Stimulated activated CD8-positive, alpha-beta memory T cell treated with anti-CD3 and anti-CD28 coated beads, Interleukin-2, amount 100 ng/mL, for 48 hours (primary cell): ENCODE measurements around the gene ESRP2.

Source experiments
- DNase-seq, 2 donors: peaks; one replicate each; pipeline ENCODE4 v3.0.0-alpha.2; 2020; ENCODE audit warnings: low read depth in 2 of 2

The ESRP2 gene

DNA sequence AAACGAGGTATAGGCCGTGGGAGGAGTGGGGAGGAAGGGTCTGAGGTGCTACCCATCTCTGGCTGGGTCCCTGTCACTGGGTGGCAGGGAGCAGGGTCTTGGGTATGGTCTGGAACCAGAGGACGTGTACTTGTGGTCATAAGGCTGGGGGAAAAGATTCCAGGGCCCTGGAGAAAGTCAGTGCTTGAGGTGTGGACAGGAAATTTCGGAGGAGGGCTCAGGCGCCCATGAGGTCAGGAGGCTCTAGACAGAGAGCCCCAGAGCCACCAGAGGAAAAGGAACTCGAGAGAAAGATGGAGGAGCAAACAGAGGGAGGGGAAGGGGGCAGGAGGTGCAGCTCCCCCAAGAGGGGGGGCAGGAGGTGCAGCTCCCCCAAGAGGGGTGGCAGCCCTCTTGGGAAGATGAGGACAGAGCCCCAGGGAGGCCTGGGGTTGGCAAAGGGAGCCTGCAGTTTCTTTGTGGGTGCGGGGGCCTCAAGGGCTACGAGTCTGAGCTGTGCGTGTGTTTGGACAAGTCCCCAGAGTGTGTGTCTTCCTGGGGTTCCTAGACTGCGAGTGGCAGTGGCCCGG, 27.7 kb upstream of the ESRP2 start:
- DNase-seq, result no peak

GRCh38 chr16:68259007-68259825, 23.3 kb upstream of the ESRP2 start:
- DNase-seq, result no peak

GRCh38 chr16:68257906-68258800, 22.2 kb upstream of the ESRP2 start:
- DNase-seq, result no peak

- DNase-seq, result no peak
Observed at GRCh38 chr16:68257251-68257905, 21.5 kb upstream of the ESRP2 start.

DNA sequence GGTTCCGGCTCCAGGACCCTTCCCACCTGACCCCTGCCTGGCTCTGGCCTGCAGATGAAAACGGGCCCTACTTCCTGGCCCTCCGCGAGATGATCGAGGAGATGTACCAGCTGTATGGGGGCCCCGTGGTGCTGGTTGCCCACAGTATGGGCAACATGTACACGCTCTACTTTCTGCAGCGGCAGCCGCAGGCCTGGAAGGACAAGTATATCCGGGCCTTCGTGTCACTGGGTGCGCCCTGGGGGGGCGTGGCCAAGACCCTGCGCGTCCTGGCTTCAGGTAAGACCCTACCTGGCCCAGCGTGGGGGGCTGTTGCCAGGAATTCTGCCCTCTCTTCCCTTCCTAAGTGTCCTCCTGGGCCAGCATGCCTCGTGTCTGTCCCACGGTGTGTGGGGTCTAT, 19.8 kb upstream of the ESRP2 start:
- DNase-seq, result no peak

GRCh38 chr16:68253721-68254120, 17.8 kb upstream of the ESRP2 start:
- no peak for DNase-seq

- no peak for DNase-seq
Observed at GRCh38 chr16:68252383-68252782, 16.5 kb upstream of the ESRP2 start.

DNA sequence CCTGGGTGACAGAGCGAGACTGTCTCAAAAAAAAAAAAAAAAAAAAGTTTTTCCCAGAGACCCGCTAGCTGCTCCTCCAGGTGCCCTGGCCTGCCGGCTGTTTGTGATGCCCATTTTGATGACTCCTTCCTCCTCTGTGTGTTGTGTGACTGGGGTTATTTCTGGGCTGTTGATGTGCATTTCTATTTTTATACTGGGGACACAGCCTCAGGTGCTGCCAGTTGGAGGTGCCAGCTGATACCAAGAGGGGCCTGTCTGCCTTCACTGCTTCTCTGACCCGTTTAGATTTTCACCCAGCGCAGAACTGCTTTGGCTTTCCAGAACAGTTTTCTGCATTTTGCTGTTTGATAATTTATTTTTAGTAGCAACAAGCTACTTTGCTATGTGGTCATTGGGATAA, 15.9 kb upstream of the ESRP2 start:
- no peak for DNase-seq

DNA sequence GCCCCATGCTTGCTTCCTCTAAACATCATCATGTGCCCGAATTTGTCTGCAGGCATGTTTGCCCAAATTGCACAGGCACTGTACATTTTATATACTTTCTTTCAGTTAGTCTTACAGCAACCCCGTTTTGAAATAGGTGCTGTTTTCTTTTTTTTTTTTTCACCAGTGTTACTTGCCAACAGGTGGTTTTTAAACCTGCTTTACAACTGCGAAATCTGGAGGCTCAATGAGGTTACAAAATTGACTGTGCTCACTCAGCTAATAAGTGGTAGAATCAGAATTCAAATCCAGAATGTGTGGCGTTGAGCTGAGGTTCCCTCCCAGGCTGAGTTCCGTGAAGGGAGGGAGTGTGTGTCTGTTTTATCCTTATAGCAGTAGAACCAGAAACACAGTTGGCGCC, 15.0 kb upstream of the ESRP2 start:
- DNase-seq, result no peak

DNA sequence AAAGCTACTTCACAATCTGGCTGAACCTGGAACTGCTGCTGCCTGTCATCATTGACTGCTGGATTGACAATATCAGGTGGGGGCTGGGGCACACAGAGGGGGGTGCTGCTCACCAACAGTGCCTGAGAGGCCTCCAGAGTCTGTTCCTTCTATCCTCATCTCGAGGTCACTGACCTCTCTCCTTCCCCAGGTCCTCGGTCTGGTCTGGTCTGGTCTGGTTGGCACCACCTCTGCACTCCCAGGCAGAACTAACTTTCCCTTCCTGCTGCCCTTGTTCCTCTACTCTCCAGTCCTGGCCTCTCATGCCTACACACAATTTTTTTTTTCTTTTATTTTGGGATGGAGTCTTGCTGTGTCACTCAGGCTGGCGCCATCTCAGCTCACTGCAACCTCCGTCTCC, 13.4 kb upstream of the ESRP2 start:
- no peak for DNase-seq

- no peak for DNase-seq
Observed at GRCh38 chr16:68247932-68248331, 12.0 kb upstream of the ESRP2 start.

DNA sequence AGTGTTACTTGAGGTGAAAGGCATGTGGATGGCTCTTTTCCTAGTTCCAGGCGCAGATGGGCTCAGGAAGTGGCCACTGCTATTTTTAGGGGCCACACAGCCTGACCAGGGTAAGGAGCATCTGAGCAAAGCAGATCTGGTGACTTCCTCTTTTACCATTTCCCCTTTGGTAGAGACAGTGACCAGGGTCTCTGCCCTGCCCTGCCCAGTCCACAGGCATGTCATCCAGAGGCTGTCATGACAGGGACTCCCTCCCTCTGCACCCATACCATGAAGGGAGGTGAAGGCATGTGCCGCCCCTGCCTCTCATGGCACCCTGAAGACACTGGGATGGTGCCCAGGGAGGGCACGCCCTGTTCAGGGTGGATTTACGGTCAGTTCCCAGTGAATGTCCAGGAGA, 11.5 kb upstream of the ESRP2 start:
- DNase-seq, result no peak

DNA sequence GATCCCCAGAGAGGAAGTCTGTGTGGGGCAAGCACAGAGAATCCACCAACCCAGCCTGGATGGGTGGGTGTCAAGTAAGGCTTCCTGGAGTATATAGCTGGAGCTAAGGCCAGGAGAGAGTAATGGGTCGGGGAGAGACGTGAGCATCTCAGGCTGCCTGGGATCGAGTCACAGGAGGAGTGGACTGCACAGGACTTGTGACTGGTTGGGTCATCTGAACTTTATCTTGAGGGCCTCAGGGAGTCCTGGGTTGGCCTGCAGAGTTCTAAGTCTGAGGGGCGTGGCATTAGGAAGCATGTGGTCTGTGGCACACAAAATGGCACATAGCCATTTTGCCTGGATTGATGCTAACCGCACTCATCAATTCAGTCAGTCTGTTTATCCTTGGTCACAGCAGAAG, 10.7 kb upstream of the ESRP2 start:
- DNase-seq, result no peak

GRCh38 chr16:68246121-68246520, 10.2 kb upstream of the ESRP2 start:
- DNase-seq, result no peak

DNA sequence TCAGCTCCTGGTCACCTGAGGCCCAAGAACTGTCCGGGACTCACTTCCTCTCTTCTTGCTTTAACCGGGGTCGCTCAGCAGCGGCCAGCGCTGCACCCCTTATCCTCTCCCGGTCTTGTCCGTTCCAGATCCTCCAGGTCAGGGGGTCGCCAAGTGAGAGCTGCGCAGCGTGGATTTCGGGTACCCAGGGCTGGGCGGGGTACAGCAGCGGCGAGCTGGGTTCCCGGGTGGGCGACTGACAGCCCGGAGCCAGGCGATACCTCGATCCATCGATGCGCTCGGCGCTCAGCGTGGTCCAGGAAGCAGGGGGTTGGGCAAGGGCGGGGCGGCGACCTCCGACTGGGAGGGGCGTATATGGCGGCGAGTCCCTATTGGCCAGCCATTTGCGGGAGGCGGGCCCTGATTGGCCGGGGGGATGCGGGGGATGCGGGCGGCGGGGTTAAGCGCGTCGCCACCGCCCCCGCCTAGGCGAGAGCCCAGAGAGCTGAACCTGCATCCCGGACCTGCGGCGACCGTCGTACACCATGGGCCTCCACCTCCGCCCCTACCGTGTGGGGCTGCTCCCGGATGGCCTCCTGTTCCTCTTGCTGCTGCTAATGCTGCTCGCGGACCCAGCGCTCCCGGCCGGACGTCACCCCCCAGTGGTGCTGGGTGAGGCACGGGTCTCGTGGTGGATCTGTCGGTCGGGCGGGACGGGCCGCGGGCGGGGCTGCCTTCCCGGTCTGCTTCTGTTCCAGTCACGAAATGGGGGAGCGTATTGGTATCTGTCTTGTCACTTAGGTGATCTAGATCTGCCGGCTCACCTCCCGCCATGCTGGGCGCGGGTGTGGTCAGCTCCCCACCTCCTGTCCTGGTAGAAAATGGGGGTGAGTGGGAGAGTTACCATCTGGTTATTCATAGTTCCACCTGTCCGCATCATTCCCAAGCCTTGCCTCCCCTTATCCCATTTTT, 9.3 kb upstream of the ESRP2 start, which contains the start of gene PLA2G15:
PLA2G15 (plus strand) TSS at position 471 of the 951 bp plus-strand sequence; CDS start at position 525, 54 bp downstream.
- DNase-seq, result peak; percentile 94 to 95

- no peak for DNase-seq
Observed at GRCh38 chr16:68244481-68244902, 8.6 kb upstream of the ESRP2 start.

GRCh38 chr16:68242926-68243858, 7.3 kb upstream of the ESRP2 start:
- DNase-seq, result no peak

- no peak for DNase-seq
Observed at GRCh38 chr16:68242085-68242484, 6.2 kb upstream of the ESRP2 start.

GRCh38 chr16:68238029-68238345, 2.1 kb upstream of the ESRP2 start:
- no peak for DNase-seq
